ENCODE data around the gene CPXM1.

CPXM1 gene

DNA sequence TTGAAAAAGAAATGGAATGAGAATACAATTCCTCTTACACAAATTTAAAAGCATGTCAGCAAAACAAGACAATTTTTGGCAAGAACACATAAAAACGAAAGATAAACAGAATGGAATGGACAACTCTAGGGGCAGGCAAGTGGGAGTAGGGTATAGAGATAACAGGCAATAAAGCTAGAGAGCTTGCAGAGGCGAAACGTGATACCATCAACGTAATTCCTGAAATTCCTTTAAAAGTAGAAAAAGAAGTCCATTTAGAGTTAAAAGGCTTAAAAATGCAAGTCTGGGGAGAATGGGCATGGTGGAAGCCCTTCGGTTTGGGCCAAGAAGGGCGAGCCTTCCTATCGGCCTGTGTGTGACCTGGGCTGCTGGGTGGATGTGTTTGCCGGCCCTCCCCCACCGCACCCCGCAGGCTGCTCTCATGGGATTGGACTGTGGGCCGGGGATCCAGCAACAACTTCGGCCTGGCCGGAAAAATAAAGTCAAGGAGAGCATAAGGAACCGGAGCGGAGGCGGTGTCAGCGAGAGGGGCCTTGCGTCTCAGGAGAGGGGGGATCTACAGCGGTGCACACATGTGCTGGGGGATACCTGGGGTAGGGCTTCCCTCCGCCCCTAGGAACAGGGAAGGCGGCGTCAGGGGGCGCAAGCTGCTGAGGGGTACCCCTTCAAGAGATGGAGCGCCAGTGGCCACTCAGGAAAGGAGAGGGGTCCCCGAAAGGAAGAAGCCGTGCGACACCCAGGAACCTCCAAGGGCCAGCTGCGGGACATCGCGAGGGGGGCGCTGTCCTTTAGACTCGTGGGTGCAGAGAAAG lies 19.9 kb upstream of the CPXM1 start:
- TF ChIP-seq CTCF (IDR thresholded peaks at IDR 0.05), result no peak
- Histone ChIP-seq H3K9me3 (no peaks in the 10 kb centered on the region), H3K4me1 (ENCODE audit: control insufficient read depth in 1 of 2, insufficient read depth in 1 of 2, low read depth in 1 of 2, low read length in 1 of 2) (no peaks in the 10 kb centered on the region), H3K4me3 (ENCODE audit: low read depth in 1 of 2, low read length in 1 of 2) (no peak overlapping the region), H3K36me3 (no peaks in the 10 kb centered on the region), H3K27ac (no peak overlapping the region), H3K27me3 (peaks cover 40% of the 10 kb centered on the region)

GRCh38 chr20:2817891-2818595 lies 17.6 kb upstream of the CPXM1 start:
- no peaks in the 10 kb centered on the region for H3K9me3 ChIP-seq

GRCh38 chr20:2817341-2817726 lies 16.9 kb upstream of the CPXM1 start:
- TF ChIP-seq CTCF (IDR thresholded peaks at IDR 0.05), result no peak
- Histone ChIP-seq H3K27me3 (peaks cover 50% of the 10 kb centered on the region), H3K9me3 (no peaks in the 10 kb centered on the region), H3K4me1 (ENCODE audit: control insufficient read depth in 1 of 2, insufficient read depth in 1 of 2, low read depth in 1 of 2, low read length in 1 of 2) (no peaks in the 10 kb centered on the region), H3K27ac (no peak overlapping the region), H3K36me3 (no peaks in the 10 kb centered on the region), H3K4me3 (ENCODE audit: low read depth in 1 of 2, low read length in 1 of 2) (no peak overlapping the region)

More at GRCh38 chr20:2817891-2818595, 17.6 kb upstream of the CPXM1 start:
- no peaks in the 10 kb centered on the region for H3K4me1 ChIP-seq (ENCODE audit: control insufficient read depth in 1 of 2, insufficient read depth in 1 of 2, low read depth in 1 of 2, low read length in 1 of 2)
- H3K27me3 ChIP-seq, result peaks cover 47% of the 10 kb centered on the region
- no peak overlapping the region for H3K4me3 ChIP-seq (ENCODE audit: low read depth in 1 of 2, low read length in 1 of 2)
- H3K27ac ChIP-seq, result no peak overlapping the region
- TF ChIP-seq CTCF (IDR thresholded peaks at IDR 0.05), result no peak
- H3K36me3 ChIP-seq, result no peaks in the 10 kb centered on the region

DNA sequence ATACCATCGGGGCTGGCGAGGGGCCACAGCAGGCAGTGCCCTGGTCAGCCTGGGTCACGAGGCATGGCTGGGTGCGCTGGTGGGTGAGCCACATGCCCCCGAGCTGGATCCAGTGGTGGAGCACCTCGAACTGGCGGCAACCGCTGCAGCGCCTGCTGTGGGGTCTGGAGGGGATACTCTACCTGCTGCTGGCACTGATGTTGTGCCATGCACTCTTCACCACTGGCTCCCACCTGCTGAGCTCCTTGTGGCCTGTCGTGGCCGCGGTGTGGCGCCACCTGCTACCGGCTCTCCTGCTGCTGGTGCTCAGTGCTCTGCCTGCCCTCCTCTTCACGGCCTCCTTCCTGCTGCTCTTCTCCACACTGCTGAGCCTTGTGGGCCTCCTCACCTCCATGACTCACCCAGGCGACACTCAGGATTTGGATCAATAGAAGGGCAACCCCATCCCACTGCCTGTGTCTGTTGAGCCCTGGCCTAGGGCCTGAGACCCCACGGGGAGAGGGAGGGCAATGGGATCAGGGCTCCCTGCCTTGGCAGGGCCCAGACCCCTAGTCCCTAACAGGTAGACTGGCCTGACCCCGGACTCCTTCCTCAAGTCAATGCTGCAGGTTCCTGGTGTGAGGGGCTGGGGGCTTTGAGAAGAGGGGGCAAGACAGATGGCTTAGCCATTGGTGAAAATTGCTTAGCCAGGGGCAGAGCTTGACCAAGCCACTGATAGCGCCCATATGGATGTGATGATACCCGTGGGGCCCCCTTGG lies 16.3 kb upstream of the CPXM1 start:
- no peak for TF ChIP-seq CTCF (IDR thresholded peaks at IDR 0.05)
- Histone ChIP-seq H3K36me3 (no peaks in the 10 kb centered on the region), H3K4me1 (ENCODE audit: control insufficient read depth in 1 of 2, insufficient read depth in 1 of 2, low read depth in 1 of 2, low read length in 1 of 2) (no peaks in the 10 kb centered on the region), H3K9me3 (no peaks in the 10 kb centered on the region), H3K27ac (no peak overlapping the region), H3K27me3 (peaks cover 50% of the 10 kb centered on the region), H3K4me3 (ENCODE audit: low read depth in 1 of 2, low read length in 1 of 2) (no peak overlapping the region)

- TF ChIP-seq CTCF (IDR thresholded peaks at IDR 0.05), result no peak
- Histone ChIP-seq H3K9me3 (no peaks in the 10 kb centered on the region), H3K36me3 (no peaks in the 10 kb centered on the region), H3K4me1 (ENCODE audit: control insufficient read depth in 1 of 2, insufficient read depth in 1 of 2, low read depth in 1 of 2, low read length in 1 of 2) (no peaks in the 10 kb centered on the region), H3K4me3 (ENCODE audit: low read depth in 1 of 2, low read length in 1 of 2) (no peak within 1 kb of the TSS), H3K27me3 (peaks cover 47% of the 10 kb centered on the region), H3K27ac (no peak within 1 kb of the TSS)
Measured at GRCh38 chr20:2816030-2816582, 15.7 kb upstream of the CPXM1 start, which contains the start of gene TMEM239. Gene TMEM239 (plus strand): TSS chr20:2816364. CDS start chr20:2816555, 191 bp downstream.
